GM12872 (cell line): ENCODE data around the gene TANC1.
A peak's percentile ranks its signal among the peaks of the same experiment; 100 is the strongest.

Experiments used
- TF ChIP-seq, protein P1 (sequence below): IDR thresholded peaks from 3 replicates; pipeline ENCODE4 v1.5.1; 2011; ENCODE audit warnings: low read depth, mild to moderate bottlenecking, low read length, moderate library complexity; ENCODE audit not compliant: insufficient read depth

Gene TANC1

DNA sequence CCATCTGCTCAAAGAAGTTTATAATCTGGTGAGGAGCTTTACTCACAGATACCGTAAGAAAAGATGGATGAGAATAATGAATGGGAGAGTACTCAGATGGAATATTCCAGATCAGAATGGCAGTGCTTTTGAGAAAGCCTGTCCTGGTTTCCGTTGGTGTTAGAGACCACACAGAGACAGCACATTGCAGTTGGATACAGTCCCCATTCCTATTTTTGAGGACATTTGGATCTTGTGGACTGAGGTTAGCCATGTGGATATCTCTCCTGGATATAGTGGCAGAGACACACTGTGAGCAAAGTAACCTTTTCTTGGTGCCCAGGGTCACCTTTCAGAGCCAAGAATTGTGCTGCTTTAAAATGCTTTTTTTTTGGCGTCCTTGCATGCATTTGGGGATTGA lies 63.7 kb downstream of the TANC1 start:
- TF ChIP-seq, protein P1, sequence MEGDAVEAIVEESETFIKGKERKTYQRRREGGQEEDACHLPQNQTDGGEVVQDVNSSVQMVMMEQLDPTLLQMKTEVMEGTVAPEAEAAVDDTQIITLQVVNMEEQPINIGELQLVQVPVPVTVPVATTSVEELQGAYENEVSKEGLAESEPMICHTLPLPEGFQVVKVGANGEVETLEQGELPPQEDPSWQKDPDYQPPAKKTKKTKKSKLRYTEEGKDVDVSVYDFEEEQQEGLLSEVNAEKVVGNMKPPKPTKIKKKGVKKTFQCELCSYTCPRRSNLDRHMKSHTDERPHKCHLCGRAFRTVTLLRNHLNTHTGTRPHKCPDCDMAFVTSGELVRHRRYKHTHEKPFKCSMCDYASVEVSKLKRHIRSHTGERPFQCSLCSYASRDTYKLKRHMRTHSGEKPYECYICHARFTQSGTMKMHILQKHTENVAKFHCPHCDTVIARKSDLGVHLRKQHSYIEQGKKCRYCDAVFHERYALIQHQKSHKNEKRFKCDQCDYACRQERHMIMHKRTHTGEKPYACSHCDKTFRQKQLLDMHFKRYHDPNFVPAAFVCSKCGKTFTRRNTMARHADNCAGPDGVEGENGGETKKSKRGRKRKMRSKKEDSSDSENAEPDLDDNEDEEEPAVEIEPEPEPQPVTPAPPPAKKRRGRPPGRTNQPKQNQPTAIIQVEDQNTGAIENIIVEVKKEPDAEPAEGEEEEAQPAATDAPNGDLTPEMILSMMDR: no peak

DNA sequence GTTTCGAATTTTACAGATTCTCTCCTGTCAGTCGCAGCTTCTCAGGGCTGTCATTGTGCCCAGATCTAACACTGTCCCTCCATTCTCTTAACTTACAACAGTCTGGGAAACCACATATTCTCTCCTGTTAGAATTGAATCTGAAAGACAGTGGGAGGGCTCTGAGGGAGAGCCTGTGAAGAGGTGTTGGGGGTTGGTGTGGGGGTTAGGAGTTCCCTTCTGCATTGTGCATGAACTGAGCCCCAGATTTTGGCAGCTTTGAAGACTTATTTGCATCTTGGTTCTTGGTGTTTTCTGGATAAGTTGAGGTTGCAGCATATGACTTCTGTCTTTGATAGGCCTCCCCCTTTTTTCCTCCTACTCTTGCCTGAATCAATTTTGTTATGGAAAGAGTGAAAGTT lies 64.1 kb downstream of the TANC1 start:
- TF ChIP-seq, protein P1: no peak

GRCh38 chr2:159034713-159035112 lies 66.3 kb downstream of the TANC1 start:
- TF ChIP-seq, protein P1: no peak

DNA sequence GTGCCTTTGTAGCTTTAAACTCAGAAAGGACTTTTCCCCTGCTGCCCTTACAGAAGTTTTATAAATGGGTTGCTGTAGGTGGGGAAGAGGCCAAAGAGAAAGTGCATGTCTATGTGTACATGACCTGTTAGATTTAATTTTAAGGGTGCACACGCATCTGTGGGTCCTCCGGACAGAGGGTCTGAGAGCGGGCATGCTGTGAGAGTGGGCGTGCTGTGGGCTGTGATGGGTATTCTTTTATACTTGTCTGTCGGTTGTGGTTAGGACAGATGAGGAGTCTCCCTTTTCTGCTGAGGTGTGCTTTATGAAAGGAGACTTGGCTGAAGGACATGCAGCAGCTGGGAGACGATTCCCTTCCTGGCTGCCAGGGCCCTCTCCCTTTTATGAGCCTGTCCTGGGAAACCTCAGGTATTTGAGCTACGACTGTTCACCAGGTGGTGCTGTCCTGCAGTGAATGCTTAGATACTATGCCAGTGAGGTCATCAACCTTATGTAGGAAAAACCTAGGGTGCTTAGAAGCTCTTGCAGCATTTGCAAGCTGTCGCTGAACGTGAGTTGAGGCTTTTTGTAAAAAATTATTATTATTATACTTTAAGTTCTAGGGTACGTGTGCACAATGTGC lies 67.5 kb downstream of the TANC1 start:
- TF ChIP-seq, protein P1: peak; percentile 29; the same call in 1 of the 3 replicates

DNA sequence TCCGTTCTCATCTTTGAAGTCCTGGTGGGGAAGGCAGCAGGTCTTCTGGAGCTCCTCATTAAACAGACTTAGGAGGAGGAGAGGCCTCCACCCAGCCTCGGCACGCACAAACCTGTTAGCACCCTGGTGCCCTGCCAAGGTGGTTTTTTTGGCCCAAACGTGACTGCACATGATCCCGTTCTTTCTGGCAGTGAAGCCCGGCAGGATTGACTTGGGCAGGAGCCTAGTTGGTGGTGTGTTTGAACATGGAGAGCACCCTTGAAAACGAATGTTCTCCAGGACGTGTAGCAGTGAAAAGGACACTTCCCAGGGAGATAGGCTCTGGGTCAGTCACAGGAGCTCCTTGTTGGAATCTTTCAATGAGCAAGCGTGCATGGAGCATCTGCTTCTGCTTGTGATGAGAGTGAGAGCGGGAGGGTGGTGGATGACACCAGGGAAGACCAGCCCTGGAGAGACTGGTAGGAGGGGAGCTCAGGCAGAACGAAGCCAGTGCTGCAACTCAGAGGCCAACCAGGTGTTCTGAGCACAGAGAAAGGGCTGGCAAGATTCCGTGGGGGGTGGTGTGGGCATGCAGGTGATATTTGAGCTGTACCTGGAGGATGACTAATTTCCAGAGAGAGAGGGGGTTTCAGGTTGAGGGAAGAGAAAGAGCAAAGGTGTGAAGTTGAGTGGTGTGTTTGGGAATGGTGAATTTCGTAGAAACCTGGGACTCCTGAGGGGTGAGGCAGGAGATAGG lies 73.8 kb downstream of the TANC1 start:
- TF ChIP-seq, protein P1: no peak

- TF ChIP-seq, protein P1: no peak
These were observed 75.3 kb downstream of the TANC1 start for GRCh38 chr2:159043710-159044109.

DNA sequence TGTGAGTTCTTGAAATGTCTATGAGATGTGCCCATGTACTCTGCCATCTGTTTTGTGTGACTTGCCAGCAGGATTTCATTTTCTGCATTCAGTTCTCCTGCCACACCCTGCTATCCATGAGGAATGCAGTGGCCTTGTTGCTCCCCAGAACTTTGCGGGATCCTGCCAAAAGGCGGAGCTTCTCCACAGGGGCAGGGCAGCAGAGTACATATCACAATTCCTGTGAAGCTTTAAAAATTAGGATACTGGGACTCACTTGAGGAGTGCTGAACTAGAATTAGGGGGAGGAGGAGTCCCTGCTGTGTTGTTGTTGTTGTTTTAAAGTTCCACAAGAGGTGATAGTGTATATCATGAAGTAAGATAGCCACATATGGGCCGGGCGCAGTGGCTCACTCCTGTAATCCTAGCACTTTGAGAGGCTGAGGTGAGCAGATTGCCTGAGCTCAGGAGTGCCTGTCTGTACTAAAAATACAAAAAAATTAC lies 76.4 kb downstream of the TANC1 start:
- TF ChIP-seq, protein P1: no peak
